ENCODE results near the gene ZP1. TPM values are rescaled to one million over a fixed set of nuclear protein-coding genes. Genes with fewer than 3 reads are reported as not detected.

ZP1 gene
- total RNA-seq, 1 experiment from 2014 or later: not detected

GRCh38 chr11:60915248-60915914, 48.0 kb downstream of the ZP1 start:
- Mint-ChIP-seq H3K27ac (peak overlapping the region; percentile 96), H3K9me3 (no peaks in the 10 kb centered on the region), H3K4me3 (peak overlapping the region; percentile 94), H3K36me3 (peaks cover 1% of the 10 kb centered on the region; the same call in 1 of the 2 replicates), H3K27me3 (ENCODE audit: low read depth) (peaks cover 20% of the 10 kb centered on the region), H3K4me1 (peaks cover 49% of the 10 kb centered on the region)
- ChIA-PET POLR2A (interaction anchor here (1.7 kb wide), 1 partner anchor 9 kb away, joined by 11 read pairs; the partner anchor contains the start of gene TMEM132A), CTCF (interaction anchor here (0.6 to 5.6 kb wide), 20 partner anchors 8 to 272 kb away, joined by 3 to 51 read pairs (median 5); partner anchors contain the start of genes PRPF19, SLC15A3 and TMEM132A)
- peak; percentile 65 for DNase-seq (ENCODE audit: low spot score)
- no peak for TF ChIP-seq TEAD1 (CRISPR knock-in tag; IDR thresholded peaks at IDR 0.05)
- 0 out of 2 replicates have a peak, but pooled peaks have one; percentile 34 for TF ChIP-seq ETV6 (CRISPR knock-in tag; IDR thresholded peaks at IDR 0.05)
- no peak for TF ChIP-seq HMGA2 (CRISPR knock-in tag; IDR thresholded peaks at IDR 0.05)
- ATAC-seq: peak; percentile 68

GRCh38 chr11:60916669-60917206, 49.4 kb downstream of the ZP1 start:
- Mint-ChIP-seq H3K9me3 (no peaks in the 10 kb centered on the region), H3K36me3 (peaks cover 7% of the 10 kb centered on the region), H3K27me3 (ENCODE audit: low read depth) (peaks cover 7% of the 10 kb centered on the region), H3K4me3 (peak overlapping the region; percentile 4; the same call in 1 of the 2 replicates), H3K4me1 (peaks cover 49% of the 10 kb centered on the region), H3K27ac (no peak overlapping the region)
- POLR2A ChIA-PET: interaction anchor here (0.5 kb wide), 1 partner anchor 38 kb away, joined by 5 read pairs; no protein-coding TSS in a partner anchor
- ATAC-seq: no peak
- TF ChIP-seq AR (CRISPR knock-in tag; IDR thresholded peaks at IDR 0.05) (no peak), E2F1 (CRISPR knock-in tag; IDR thresholded peaks at IDR 0.05) (no peak), GRHL2 (CRISPR knock-in tag; IDR thresholded peaks at IDR 0.05; ENCODE audit: insufficient replicate concordance, severe bottlenecking) (no peak)
- CTCF ChIA-PET: interaction anchor here (1.7 to 4.2 kb wide), 2 partner anchors 29 to 141 kb away, joined by 5 to 13 read pairs; no protein-coding TSS in a partner anchor
- no peak for DNase-seq (ENCODE audit: low spot score)

GRCh38 chr11:60917267-60917666, 49.9 kb downstream of the ZP1 start:
- POLR2A ChIA-PET: interaction anchor here (0.5 kb wide), 1 partner anchor 38 kb away, joined by 5 read pairs; no protein-coding TSS in a partner anchor
- peaks cover 8% of the 10 kb centered on the region for H3K36me3 Mint-ChIP-seq
- ATAC-seq (no peak), DNase-seq (ENCODE audit: low spot score) (no peak)
- H3K27me3 Mint-ChIP-seq (ENCODE audit: low read depth): peaks cover 2% of the 10 kb centered on the region
- no peaks in the 10 kb centered on the region for H3K9me3 Mint-ChIP-seq
- CTCF ChIA-PET: no interaction called here
- H3K27ac Mint-ChIP-seq: no peak overlapping the region
- H3K4me1 Mint-ChIP-seq: peaks cover 45% of the 10 kb centered on the region
- H3K4me3 Mint-ChIP-seq: no peak overlapping the region
- TF ChIP-seq ZNF425 (CRISPR knock-in tag; conservative IDR thresholded peaks at IDR 0.05) (no peak), ERG (CRISPR knock-in tag; IDR thresholded peaks at IDR 0.05) (no peak), CREM (CRISPR knock-in tag; IDR thresholded peaks at IDR 0.05) (no peak), ZNF138 (CRISPR knock-in tag; conservative IDR thresholded peaks at IDR 0.05) (no peak), NFATC4 (CRISPR knock-in tag; IDR thresholded peaks at IDR 0.05) (no peak), SOX15 (CRISPR knock-in tag; IDR thresholded peaks at IDR 0.05) (no peak), FOXP4 (CRISPR knock-in tag; IDR thresholded peaks at IDR 0.05) (no peak), EMX1 (CRISPR knock-in tag; IDR thresholded peaks at IDR 0.05) (no peak), CBFB (CRISPR knock-in tag; IDR thresholded peaks at IDR 0.05; ENCODE audit: low read depth) (no peak), NFE2L1 (CRISPR knock-in tag; IDR thresholded peaks at IDR 0.05) (no peak), ZNF671 (CRISPR knock-in tag; IDR thresholded peaks at IDR 0.05) (no peak), CREB1 (CRISPR knock-in tag; IDR thresholded peaks at IDR 0.05) (no peak)
